Breast epithelium (tissue), 4 donors: ENCODE results near the gene NXT1. TPM values are rescaled to one million over a fixed set of nuclear protein-coding genes. Genes with fewer than 3 reads are reported as not detected.

Experiments used
- DNase-seq, 2 donors: peaks; one replicate each; pipeline ENCODE4 v3.0.0-alpha.2; 2019; ENCODE audit warnings: low spot score in 2 of 2
- H3K27ac ChIP-seq, 2 donors: fragments of 200-600 bp; sonication (generic) in 1 of 2; one replicate each; pipeline ENCODE4 v1.5.1; 2016 to 2019; ENCODE audit warnings: mild to moderate bottlenecking in 1 of 2
- H3K27me3 ChIP-seq, 2 donors: fragments of 200-600 bp; sonication (generic) in 1 of 2; one replicate each; pipeline versions ENCODE4 v1.5.1 to v1.6.0; 2017 to 2019; ENCODE audit warnings: control low read depth in 1 of 2, mild to moderate bottlenecking in 1 of 2
- H3K36me3 ChIP-seq: fragments of 200-600 bp; one replicate; pipeline ENCODE4 v1.5.1; 2019
- H3K4me1 ChIP-seq, 2 donors: fragments of 200-600 bp; sonication (generic); one replicate each; pipeline ENCODE4 v1.5.1; 2016 to 2019; ENCODE audit warnings: control low read depth in 1 of 2
- H3K4me3 ChIP-seq, 3 donors: fragments of 200-600 bp; sonication (generic); 1 replicate in 2 of 3; 2 replicates in 1 of 3; pipeline ENCODE4 v1.5.1; 2016 to 2019; ENCODE audit warnings: mild to moderate bottlenecking in 3 of 3, moderate library complexity in 2 of 3
- H3K9me3 ChIP-seq, 2 donors: fragments of 200-600 bp; sonication (generic) in 1 of 2; one replicate each; pipeline ENCODE4 v1.5.1; 2016 to 2019; ENCODE audit warnings: control low read depth in 1 of 2
- POLR2A ChIP-seq: fragments of 450-650 bp; IDR thresholded peaks from one replicate; pipeline ENCODE4 v1.6.1; 2016; ENCODE audit warnings: antibody characterized with exemption, mild to moderate bottlenecking, moderate library complexity
- POLR2AphosphoS5 ChIP-seq, 3 donors: sonication (generic); formaldehyde crosslinking; IDR thresholded peaks; one replicate each; pipeline ENCODE4 v1.6.1; 2017; ENCODE audit warnings: antibody characterized with exemption in 3 of 3
- intact Hi-C: fragments of 100-400 bp; cut with DNase I; formaldehyde crosslinking; loops from one replicate; pipeline ENCODE4 v1.15.1; 2023; ENCODE audit warnings: low total_unique reads
- total RNA-seq, 3 donors: library from RNA; depleted of rRNA; stranded (reverse); fragments of >200 nt; gene quantifications; one replicate each; pipeline ENCODE4 v1.1.0, GENCODE V29; 2016
- TF ChIP-seq, protein P1 (sequence below), 3 donors: fragments of 450-650 bp; IDR thresholded peaks; one replicate each; pipeline ENCODE4 v1.5.1; 2016 to 2017; ENCODE audit warnings: antibody characterized with exemption in 3 of 3, mild to moderate bottlenecking in 3 of 3, moderate library complexity in 3 of 3

The NXT1 gene
- total RNA-seq, 3 donors from 2014 or later, result 25.9 to 42.9 (median 33.2) TPM

DNA sequence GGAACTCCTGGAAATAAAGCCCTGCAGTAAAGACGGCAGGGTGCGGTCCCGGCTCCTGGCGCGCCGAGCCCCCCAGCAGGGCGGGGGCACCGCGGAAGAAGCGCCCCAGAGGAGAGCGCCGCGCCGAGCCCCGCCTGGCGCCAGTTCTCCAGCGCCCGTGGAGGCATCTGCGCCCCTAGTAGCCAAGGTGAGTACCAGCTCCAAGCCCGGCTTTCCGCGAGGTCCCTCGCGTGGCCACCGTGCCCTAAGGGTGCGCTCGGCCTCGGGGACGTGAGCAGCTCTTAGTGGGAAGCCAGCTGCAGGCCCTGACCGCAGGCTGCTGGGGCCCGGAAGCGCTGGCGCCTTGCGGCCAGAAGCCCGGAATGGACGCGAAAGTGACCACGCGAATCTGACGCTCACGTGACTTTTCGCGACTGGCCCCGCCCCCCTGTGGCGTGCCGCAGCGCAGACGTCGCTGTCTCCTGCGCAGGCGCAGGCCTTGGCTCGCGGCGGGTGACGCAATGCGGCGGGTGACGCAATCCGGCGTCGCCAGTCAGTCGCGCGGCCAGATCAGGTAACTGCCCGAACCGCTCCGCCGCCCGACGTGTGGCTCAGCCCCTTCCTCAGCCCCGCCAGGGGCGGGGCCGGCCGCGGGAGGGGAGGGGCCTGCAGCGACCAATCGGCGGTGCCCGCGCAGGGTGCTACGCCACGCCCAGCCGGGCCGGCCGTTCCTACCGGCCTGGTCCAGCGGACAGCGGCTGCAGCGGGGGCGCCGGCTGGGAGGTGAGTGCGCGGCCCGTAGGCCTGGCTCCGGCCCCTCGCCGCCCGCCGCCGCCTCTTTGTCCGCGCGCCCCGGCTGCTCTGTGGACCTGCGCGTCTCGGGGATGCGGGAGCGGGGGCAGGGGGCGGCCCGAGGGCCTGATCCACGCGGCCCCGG lies 11.1 kb downstream of the NXT1 start, which contains the start of gene GZF1:
Gene GZF1 (plus strand): TSS at position 707 of the 916 bp plus-strand sequence. CDS start 2,202 bp downstream, outside the sequence.
- peak; percentile 98 for DNase-seq
- H3K4me3 ChIP-seq, result peak within 1 kb of the TSS; percentile 67 to 89 (median 89)
- H3K36me3 ChIP-seq, result no peaks in the 10 kb centered on the region
- no peaks in the 10 kb centered on the region for H3K27me3 ChIP-seq
- peak; percentile 97 to 99 (median 98) for TF ChIP-seq POLR2AphosphoS5 (IDR thresholded peaks at IDR 0.05)
- TF ChIP-seq, protein P1, sequence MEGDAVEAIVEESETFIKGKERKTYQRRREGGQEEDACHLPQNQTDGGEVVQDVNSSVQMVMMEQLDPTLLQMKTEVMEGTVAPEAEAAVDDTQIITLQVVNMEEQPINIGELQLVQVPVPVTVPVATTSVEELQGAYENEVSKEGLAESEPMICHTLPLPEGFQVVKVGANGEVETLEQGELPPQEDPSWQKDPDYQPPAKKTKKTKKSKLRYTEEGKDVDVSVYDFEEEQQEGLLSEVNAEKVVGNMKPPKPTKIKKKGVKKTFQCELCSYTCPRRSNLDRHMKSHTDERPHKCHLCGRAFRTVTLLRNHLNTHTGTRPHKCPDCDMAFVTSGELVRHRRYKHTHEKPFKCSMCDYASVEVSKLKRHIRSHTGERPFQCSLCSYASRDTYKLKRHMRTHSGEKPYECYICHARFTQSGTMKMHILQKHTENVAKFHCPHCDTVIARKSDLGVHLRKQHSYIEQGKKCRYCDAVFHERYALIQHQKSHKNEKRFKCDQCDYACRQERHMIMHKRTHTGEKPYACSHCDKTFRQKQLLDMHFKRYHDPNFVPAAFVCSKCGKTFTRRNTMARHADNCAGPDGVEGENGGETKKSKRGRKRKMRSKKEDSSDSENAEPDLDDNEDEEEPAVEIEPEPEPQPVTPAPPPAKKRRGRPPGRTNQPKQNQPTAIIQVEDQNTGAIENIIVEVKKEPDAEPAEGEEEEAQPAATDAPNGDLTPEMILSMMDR (IDR thresholded peaks at IDR 0.05), result peak; percentile 10 to 38 (median 26)
- peak; percentile 95 for TF ChIP-seq POLR2A
- H3K4me1 ChIP-seq, result peaks cover 0 to 17% of the 10 kb centered on the region in 2 donors
- no peaks in the 10 kb centered on the region for H3K9me3 ChIP-seq
- intact Hi-C loops, result no loop called here
- H3K27ac ChIP-seq, result peak within 1 kb of the TSS; percentile 98 to 99

DNA sequence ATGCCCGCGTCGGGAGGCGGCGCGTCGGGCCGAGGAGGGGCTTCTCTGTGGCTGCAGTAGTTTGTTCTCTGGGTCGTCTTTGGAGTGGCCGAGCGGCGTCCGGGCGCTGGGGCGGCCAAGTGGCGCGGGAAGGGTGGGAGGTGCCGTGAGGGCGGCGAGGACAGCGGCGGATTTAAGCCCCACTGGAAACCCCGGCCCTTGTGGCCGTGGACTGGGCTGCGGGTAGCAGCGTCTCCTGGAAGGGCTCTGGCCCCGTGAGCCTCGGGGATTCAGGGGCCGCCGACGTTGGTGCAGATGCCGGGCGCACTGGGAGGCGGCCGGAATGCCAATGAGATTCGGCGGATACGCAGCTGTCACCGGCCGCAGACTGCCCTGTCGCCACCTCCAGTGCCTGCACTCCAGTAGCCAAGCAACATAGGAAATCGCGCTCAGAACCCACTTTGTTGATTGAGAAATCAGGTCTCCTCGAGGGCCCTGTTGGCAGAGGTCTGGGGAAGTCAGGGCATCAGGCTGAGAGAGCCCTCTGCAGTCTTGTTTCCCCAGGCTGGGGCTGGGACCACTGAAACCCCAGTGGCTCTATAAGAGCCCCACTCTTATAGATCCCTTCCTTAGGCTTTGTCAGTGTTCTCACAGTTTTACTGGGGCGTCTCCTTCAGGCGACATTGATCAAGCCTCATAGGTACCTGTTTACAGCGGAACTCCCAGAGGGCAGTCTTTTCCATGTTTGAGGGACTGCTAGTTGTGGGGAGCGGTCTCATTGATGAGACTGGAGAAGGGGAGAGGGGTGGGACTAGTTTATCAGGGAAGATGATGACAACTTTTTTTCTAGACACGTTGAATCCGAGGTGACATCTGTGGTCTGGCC lies 12.0 kb downstream of the NXT1 start:
- Histone ChIP-seq H3K36me3 (no peaks in the 10 kb centered on the region), H3K27ac (peak overlapping the region; percentile 98 to 99), H3K9me3 (no peaks in the 10 kb centered on the region), H3K4me1 (peaks cover 0 to 17% of the 10 kb centered on the region in 2 donors), H3K27me3 (no peaks in the 10 kb centered on the region), H3K4me3 (peak overlapping the region; percentile 67 to 89 (median 89))
- no peak for TF ChIP-seq POLR2AphosphoS5 (IDR thresholded peaks at IDR 0.05)
- TF ChIP-seq, protein P1 (IDR thresholded peaks at IDR 0.05), result no peak
- TF ChIP-seq POLR2A, result no peak
- intact Hi-C loops, result no loop called here
- DNase-seq, result peak in 1 of 2 donors; percentile 37

DNA sequence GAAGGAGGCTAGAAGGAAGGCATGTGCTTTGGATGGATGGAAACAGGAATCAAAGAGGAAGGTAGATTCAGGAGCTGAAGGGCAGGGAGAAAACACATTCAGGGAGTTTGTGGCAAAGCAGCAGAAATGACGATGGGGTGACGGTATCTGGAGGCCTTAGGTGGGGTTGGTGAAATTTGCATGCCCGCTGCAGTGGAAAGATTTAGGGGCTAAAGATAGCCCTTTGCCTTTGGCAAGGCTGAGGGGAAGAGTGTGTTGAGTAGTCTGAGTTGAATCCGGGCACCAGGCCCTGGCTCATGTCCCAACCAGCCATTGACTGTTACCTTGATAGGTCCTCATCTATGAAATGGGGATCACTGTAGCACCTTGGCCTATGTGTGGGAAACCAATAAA lies 12.7 kb downstream of the NXT1 start:
- H3K9me3 ChIP-seq, result no peaks in the 10 kb centered on the region
- no peaks in the 10 kb centered on the region for H3K27me3 ChIP-seq
- peaks cover 0 to 17% of the 10 kb centered on the region in 2 donors for H3K4me1 ChIP-seq
- intact Hi-C loops, result no loop called here
- no peaks in the 10 kb centered on the region for H3K36me3 ChIP-seq
- peak overlapping the region; percentile 98 to 99 for H3K27ac ChIP-seq
- no peak for DNase-seq
- peak overlapping the region; percentile 67 to 89 (median 89) for H3K4me3 ChIP-seq
- TF ChIP-seq POLR2AphosphoS5 (IDR thresholded peaks at IDR 0.05), result no peak
- TF ChIP-seq, protein P1 (IDR thresholded peaks at IDR 0.05), result no peak
- TF ChIP-seq POLR2A, result no peak

DNA sequence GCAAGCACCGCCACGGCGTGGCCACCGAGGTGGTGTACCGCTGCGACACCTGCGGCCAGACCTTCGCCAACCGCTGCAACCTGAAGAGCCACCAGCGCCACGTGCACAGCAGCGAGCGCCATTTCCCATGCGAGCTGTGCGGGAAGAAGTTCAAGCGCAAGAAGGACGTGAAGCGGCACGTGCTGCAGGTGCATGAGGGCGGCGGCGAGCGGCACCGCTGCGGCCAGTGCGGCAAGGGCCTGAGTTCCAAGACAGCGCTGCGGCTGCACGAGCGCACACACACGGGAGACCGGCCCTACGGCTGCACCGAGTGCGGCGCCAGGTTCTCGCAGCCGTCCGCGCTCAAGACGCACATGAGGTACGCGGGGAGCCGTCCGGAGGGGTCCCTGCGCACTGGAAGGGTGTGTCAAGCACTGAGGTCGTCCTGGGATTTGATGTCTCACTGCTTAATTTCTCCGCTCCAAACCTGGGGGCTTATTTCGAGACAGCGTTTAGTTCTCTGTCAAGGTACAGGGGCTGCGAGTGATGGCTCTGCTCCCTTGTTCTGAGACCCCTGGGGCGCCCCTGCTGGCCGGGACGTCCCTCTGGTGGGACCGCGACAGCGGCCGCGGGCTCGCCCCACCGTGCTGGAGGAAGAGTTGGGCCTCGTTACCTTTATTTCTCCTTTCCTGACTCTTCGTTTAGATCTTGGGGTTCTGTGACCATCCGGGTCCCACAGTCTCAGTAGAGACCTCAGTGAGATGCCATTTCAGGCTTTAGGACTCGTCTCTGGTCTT lies 15.0 kb downstream of the NXT1 start:
- Histone ChIP-seq H3K4me3 (no peak overlapping the region), H3K27ac (peak overlapping the region in 1 of 2 donors; percentile 37)
- intact Hi-C loops, result no loop called here

More for the DNA sequence above, 15.0 kb downstream of the NXT1 start:
- TF ChIP-seq POLR2AphosphoS5 (IDR thresholded peaks at IDR 0.05), result no peak
- TF ChIP-seq, protein P1 (IDR thresholded peaks at IDR 0.05), result no peak
- TF ChIP-seq POLR2A, result no peak
- H3K27me3 ChIP-seq, result no peaks in the 10 kb centered on the region
- DNase-seq, result no peak
- no peaks in the 10 kb centered on the region for H3K36me3 ChIP-seq
- no peaks in the 10 kb centered on the region for H3K9me3 ChIP-seq
- peaks cover 0 to 17% of the 10 kb centered on the region in 2 donors for H3K4me1 ChIP-seq
